ENCODE data around the gene CHPF.

The CHPF gene

GRCh38 chr2:219566640-219567039 is 23.0 kb upstream of the CHPF start:
- DNase-seq: no peak

DNA sequence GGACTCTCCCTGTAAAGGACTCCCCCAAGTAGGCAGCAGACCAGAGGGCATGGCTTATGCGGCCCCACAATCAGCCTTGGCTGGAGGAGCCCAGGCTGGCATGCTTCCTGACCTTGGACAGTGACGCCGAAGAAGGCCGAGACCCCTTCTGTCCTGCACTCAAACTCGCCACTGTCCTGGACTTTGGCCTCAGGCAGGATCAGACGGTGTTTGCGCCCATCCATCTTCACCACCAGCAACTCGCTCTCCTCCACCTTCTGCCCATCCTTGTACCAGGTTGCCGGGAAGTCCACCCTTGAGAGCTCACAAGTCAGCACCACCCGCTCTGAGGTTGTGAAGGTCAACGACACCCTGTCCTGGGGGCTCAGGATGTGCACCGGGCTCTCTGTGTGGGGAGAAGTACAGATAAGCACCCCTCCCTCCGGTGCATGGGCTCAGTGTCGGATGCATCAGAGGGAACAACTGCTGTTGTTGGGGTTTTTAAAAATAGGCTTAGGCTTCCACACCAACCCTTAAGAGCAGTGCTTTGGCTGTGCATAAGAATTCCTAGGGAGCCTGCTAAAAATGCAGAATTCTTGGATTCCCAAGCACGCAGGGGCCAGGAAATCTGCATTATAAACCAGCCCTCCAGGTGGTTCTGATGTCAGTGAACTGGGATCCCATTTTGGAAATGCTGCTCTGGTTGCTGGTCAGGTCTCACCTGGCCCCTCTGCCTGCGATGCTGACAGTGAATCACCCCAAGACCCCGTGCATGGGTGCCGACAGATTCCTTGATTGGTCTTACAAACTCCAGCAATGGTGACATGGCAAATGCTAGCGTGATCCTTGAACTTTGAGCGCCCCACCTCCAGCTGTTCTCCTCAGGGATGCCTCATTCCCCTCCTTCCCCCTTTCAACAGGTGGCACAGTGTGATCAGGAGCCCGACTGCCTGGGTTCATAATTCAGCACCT is 21.8 kb upstream of the CHPF start:
- no peak for DNase-seq

DNA sequence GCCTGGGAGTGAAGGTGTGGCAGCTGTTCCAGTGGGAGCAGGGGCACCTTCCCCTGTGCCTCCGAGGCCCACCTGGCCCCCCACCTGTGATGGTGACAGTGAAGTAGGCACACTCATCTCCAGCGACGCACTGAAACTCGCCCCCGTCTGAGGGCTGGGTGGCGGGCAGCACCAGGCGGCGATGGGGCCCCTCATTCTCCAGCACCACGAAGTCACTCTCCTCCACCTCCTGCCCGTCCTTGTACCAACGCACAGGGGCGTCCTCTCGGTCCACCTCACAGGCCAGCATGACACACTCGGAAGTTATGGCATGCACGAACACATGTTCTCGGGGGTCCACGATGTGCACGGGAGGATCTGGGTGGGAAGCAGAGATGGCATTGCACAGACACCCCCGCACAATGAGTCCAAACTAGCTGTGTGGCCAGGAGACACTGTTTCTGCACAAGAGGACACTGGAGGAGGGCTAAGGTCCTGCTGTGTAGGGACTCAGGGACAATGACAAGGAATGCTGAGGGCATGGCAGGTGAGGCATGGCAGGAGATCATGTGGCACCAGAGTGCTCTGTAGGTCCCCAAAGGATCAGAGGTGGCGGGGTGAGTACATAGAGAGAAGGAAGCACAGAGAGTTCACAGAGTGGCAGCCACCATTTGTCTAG is 19.8 kb upstream of the CHPF start:
- DNase-seq: no peak

GRCh38 chr2:219562049-219563020 is 18.7 kb upstream of the CHPF start:
- DNase-seq: no peak

DNA sequence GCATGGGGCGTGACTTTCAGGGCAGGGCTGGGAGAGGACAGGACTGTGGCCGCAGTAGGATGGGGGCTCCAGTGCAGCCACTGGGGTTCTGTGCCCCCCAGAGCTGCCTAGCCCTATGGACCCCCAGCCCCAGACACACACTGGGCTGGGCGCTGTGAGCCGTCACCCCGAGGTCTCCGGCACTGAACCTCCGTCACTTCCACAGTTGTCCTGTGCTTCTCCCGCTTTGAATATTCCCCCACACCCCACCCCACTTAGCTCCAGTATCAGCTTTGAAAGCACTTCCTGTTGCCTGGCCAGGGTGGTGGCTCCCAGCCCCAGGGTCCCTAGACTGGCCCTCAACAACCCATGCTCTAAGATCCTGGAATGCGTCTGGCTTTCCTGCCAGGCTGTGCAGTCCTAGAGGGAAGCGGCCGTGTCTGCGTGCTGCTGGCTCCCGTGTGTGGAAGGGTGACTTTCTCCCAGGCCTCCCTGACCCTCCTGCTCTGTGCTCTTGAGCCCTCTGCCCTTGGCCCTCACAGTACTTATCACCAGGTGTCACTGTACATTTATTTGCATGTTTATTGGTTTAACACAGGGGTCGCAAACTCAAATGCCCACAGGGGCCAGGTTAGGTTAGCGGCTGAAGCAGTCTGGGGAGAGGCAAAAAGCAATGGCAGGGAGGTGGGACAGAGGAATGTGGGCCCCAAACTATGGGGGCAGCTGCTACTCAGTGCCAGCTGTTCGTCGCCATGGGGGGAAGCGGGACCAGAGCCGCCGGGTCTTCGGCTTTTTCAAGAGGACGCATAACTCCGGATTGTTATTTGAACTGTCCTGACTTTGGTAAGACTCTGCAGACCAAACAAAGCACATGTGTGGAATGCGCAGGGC is 17.8 kb upstream of the CHPF start:
- DNase-seq: no peak

GRCh38 chr2:219560893-219561178 is 17.2 kb upstream of the CHPF start:
- DNase-seq: no peak

DNA sequence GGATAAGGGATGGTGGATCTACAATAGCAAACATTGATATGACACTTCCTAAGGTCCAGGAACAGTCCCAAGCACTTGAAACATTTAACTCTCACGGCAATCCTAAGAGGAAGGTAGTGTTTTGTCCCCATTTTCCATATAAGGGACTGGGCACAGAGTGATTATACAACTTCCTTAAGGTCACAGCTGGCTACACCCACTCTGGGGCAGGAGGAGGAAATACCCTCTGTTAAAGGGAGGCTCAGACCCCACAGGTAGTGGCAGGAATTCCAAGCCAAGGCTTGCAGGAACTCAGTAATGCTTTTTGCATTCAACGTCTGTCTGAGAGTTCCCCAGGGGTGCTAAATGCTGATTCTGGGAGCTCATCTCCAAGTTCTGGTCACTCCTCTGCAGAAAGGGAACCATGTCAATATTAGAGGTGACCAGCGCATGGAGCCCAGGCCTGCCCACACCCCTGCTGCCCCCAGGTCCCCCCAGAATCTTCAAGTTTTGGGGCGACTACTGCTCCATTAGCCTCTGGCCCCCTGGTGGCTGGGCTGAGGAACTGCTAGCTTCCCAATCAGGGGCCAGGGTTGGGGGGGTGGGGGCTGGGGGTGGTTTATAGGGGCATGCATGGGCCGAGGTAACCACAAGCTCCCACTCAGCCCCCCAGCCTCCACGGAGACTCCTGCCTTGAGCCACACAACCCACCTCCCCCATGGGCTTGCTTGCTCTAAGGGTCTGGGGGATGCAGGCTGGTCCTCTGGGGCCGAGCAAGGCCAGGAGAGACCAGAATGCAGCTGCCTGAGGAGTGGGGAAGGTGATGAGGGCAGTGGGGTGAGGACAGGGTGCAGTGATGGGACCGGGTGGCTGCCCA is 16.7 kb upstream of the CHPF start:
- DNase-seq: no peak

GRCh38 chr2:219559156-219559915 is 15.7 kb upstream of the CHPF start:
- DNase-seq: no peak

DNA sequence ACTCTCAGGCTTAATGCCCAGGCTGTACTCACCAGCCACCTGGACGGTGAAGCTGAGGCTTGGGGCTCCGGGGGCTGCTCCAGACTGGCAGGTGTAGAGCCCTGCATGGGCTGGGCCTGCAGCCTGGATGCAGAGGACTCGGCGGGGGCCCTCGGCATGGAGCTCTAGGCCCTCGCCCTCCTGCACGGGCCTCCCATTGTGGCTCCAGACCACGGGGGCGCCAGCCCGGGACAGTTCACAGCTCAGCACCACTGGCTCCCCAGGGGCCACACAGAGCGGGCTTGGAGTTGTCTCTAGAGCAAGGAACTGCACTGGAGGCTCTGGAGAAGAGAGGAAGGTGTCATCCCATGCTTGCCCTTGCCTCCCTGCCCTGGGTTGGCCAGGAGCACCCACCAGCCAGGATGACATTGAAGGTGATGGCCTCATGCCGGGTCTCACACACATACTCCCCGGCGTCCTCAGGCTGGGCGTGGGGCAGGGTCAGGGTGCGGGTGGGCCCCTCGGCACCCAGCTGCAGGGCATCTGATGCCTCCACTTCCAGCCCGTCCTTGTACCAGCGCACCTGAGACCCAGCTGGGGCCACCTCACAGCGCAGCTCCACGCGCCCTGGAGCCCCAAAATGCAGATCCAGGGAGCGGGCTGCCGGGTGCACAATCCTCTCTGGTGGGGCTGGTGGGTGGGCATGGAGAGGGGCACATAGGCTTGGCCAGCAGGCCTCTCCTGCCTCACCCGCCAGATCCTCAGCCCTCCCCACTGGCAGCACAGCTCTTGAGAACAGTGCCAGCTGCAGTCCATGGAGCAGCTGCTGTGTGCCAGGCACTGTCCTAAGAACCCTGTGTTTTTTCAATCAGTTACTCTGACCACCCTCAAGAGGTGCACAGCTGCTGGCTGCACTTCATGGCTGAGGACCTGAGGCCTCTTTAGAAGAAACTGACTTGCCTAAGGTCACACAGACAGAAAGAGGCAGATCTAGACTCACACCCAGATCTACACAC is 14.5 kb upstream of the CHPF start:
- DNase-seq: no peak

DNA sequence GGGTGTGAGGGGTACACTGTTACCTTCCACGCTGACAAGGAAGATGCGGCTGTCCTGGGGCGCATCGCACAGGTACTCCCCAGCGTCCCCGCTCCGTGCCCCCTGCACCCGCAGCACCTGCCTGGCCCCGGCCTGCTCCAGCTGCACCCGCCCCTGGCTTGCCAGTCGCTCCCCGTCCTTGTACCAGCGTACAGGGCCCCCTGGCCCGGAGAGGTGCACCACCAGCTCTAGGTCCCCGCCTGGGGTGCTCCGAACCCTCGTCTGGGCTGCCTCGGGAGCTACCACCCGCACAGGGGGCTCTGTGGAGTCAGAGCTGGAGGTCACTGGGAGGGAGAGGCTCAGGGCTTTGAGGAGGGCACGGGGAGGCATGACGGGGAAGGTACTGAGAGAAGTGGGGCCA is 13.7 kb upstream of the CHPF start:
- no peak for DNase-seq

DNA sequence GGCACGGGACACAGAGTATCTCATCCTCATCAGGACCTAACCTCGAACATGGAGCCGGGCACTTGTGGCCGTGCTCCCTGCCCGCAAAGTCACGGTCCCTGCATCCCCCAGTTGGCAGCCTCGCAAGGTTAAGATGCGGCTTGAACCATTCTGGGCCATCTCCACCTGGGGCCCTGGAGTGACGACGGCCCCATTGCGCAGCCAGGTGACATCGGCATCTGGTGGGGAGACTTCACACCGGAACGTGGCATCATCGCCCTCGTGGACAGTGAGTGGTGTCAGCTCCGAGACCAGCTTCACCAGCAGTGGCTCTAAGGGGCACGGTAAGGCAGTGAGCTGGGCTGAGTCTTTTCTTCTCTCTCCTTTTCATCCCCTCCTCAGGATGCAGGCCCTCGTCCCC is 12.8 kb upstream of the CHPF start:
- no peak for DNase-seq

- DNase-seq: no peak
Observed at GRCh38 chr2:219555956-219556355, 12.3 kb upstream of the CHPF start.

DNA sequence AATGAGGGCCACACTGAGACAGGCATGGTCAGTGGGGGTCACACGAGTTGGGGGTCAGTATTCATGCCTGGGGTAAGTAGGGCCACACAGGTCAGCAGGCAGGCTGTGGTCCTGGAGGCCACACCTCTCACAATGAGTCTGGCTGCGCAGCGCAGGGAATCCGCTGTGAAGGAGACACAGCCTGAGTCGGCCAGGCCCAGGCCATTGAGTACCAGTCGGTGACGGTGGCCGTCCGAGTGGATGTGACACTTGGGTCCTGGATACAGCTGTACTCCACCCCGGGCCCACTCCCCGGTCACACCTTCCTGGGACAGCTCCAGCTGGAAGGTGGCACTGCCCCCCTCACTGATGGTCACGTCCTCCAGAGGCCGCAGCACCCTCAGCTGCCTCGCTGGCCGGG is 10.7 kb upstream of the CHPF start:
- DNase-seq: no peak

DNA sequence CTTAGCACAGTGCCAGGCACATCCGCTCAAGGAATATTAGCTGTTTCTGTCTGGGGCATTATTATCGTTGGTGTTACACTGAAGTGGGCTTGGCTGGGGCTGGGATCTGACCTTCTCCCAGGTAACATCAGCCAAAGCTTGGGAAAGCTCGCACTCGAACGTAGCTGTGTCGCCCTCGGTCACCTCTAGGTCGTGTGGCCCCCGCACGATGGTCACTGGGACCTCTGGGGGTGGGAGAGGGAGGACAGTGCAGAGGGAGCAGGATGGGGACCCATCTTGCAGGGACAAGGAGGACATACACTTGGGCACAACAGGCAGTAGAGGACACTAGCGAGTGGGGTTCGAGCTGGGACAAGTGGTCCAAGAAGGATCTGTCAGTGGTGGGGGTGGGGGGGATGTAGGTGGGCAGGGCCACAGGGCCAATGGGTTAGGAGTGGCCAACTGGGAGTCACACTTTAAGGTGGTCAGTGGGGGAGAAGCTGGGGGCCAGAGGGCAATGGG is 9.9 kb upstream of the CHPF start:
- DNase-seq: no peak

GRCh38 chr2:219553168-219553417 is 9.5 kb upstream of the CHPF start:
- no peak for DNase-seq

- DNase-seq: no peak
Observed at GRCh38 chr2:219552382-219553167, 9.0 kb upstream of the CHPF start.

GRCh38 chr2:219551441-219552381 is 8.1 kb upstream of the CHPF start:
- no peak for DNase-seq

Data from SIG-M5 (cell line).